Lung microvascular endothelial cell (primary cell): ENCODE results near the gene SAMD8. TPM values are rescaled to one million over a fixed set of nuclear protein-coding genes. Genes with fewer than 3 reads are reported as not detected.

Experiments used
- DNase-seq, 2 donors: peaks; one replicate each; pipeline versions ENCODE4 v3.0.0 to v3.0.0-alpha.2; 2010; ENCODE audit warnings: low read depth in 2 of 2
- total RNA-seq: library from RNA; depleted of rRNA; stranded (reverse); fragments of >200 nt; gene quantifications from 2 replicates; pipeline ENCODE4 v1.2.1, GENCODE V29; 2014

The SAMD8 gene
- total RNA-seq, 1 donor from 2014 or later, result 25.8 TPM

DNA sequence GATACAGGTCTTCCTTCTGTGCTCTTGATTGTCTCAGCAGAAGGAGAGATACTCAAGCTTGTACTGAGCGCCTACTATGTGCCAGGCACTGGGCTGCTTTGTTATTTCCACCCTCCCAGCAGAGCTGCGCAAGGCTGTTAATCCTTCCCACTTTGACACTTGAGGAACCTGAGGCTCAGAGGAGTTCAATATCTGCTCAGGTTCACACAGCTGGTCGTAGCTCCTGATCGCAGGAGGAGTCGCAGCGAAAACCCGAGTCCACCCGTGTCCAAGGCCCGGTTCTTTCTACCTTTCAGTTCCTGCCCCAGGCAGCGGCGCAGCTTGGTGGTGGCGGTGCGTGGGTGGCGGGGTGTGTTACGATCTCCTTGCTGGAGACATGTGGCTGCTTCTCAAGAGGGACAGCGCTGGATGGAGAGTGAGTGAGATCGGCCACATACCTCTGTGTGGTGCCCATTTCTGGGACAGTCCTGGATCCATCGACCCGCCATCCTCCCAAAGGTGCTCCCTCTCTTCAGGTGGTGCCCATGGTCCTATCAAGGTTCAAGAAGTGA is 26.5 kb upstream of the SAMD8 start:
- DNase-seq, result no peak

DNA sequence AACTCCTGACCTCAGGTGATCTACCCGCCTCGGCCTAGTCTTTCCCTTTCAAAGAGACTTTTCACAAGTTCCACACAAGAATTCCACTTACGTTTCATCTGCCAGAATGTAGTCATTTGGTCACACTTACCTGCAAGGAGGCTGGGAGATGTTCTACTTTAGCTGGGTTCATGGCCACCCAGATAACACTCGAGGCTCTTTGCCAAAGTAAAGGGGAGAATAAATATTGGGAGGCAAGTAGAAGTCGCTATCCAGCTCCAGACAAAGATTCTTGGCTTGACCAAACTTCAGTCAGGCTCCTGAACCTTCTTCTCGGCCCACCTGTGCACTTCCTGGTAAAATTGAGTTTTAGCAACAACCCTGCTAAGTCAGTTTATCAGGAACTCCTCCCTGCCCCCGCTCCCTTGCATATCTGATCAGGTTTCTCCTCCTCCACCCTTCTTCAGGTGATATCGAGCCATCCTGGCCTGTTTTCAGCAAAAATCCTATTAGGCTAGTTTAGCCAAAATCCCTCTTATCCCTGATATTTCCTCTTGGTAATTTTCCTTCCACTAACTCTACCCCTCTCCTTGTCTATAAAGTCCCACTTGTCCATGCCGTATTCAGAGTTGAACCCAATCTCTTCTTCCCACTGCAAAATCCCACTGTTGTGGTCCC is 25.1 kb upstream of the SAMD8 start:
- no peak for DNase-seq

DNA sequence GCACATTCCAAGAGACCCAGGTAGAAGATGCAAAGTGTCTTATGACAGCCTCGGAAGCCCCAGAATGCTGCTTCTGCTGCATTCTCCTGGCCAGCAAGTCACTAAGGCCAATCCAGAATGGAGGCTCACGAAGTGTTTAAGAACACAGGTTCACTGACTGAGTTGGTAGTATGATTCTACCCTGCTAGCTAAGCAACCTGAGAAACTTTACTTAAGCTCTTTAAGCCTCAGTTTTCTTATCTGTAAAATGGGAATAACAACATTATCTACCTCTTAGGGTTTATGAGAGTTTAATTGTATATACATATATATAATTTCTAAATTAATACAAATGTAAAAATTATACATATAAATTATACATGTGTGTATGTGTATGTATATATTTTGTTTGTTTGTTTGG is 22.8 kb upstream of the SAMD8 start:
- no peak for DNase-seq

DNA sequence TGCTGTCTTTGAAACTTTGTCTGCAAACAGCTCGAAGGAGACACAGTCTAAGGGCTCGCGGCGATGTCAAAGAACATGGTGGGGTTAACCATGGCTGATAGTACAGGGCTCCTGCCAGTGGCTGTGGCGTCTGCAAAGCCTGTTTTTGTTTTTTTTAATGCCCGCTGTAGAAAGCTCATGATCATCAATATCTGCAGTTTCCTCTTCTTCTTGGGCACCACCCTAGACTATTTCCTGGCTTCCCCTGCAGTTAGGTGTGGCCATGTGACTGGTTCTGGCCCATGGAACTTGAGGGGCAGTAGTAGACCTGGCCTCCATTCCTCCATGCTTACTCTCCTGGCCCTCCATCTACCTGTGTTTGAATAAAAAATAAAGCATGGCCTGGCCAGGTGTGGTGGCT is 21.8 kb upstream of the SAMD8 start:
- DNase-seq, result no peak

DNA sequence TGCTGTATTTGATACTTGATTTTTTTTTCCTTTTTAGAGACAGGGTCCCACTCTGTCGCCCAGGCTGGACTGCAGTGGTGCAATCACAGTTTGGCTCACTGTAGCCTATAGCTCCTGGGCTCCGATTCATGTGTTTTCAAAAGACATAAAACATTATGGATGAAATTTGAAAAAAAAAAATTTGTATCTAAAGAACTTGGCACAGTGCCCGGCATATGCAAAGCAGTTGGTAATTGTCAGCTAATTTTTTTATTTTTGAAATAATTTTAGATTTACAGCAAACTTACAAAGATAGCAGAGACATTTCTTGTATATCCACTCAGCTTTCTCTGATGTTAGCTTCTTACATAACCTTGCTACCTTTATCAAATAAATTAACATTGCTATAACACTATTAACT is 20.3 kb upstream of the SAMD8 start:
- no peak for DNase-seq

DNA sequence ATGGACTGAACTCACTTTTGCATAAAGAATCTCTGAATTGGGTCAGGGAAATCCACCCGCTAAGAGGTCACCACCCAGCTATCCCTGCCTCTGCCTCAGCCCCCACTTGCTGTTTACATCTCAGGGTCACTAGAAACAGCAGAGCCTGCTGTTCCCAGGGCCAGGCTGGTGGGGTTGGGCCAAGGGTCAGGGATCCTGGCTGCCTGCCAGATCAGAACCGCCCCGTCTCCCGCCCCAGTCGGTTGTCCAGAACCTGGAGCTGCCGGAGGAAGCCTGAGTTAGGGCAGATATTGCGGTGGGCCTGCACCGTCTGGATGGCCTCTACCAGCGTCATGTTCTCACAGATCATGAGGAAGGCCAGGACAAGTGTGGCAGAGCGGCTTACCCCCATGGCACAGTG is 17.0 kb upstream of the SAMD8 start:
- DNase-seq, result no peak

DNA sequence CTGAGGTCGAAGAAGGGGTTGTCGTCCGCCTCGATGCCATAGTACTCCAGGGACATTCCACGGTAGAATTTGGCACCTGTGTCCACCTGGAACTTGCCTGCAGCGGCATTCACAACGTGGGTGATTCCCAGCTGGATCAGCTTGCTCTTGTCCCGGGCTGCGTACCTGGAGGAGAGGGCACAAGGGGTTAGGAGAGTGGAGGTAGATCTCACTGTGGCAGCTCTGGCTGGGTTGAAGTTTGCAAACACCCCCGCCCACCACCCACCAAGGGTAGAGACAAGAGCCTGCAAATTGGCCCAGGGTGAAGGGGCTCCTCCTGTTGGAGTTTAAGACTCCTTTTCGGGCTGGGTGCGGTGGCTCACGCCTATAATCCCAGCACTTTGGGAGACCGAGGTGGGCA is 15.8 kb upstream of the SAMD8 start:
- DNase-seq, result no peak

DNA sequence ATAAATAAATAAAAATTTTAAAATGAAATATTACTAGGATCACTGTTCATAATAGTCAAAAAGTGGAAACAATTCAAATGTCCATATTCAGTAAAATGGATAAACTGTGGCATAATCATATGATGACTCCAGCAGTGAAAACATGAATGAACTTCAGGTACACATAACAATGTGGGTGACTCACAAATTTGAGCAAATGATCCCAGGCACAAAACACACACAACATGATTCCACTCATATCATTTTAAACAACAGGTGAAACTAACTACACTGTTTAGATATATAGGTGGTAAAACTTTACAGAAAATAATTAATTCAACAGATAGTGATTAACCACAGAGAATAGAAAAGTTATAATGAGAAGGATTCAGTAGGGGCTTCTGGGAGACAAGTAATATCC is 14.7 kb upstream of the SAMD8 start:
- DNase-seq, result no peak

DNA sequence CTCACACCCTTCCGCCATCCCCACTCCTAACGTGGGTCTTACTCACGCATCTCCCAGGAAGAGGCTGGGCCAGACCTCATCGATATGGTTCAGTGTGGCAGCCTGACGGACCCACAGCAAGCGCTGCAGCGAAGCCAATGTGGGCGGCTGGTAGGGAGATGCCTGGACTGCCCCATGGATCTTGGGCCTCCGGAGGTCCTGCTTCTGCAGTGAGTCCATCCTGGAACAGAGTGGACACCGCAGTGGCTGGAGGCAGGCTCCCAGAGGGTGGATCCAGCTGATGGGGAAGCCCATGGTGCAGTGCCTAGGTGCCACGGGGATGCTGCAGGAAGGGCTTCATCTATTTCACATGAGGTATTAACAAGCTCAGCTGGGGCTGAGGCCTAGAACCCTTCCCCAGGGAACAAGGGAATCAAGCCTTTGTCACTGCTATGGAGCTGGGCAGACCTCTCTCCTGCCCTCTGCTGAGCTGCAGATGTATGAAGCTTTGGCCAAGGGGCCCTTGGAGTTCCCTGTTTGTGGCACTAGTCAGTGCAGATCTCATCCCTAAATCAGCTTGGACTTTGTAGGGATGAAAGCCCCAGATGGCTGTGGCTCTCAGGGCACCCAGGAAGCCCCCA is 13.7 kb upstream of the SAMD8 start:
- peak; percentile 17 to 19 for DNase-seq

DNA sequence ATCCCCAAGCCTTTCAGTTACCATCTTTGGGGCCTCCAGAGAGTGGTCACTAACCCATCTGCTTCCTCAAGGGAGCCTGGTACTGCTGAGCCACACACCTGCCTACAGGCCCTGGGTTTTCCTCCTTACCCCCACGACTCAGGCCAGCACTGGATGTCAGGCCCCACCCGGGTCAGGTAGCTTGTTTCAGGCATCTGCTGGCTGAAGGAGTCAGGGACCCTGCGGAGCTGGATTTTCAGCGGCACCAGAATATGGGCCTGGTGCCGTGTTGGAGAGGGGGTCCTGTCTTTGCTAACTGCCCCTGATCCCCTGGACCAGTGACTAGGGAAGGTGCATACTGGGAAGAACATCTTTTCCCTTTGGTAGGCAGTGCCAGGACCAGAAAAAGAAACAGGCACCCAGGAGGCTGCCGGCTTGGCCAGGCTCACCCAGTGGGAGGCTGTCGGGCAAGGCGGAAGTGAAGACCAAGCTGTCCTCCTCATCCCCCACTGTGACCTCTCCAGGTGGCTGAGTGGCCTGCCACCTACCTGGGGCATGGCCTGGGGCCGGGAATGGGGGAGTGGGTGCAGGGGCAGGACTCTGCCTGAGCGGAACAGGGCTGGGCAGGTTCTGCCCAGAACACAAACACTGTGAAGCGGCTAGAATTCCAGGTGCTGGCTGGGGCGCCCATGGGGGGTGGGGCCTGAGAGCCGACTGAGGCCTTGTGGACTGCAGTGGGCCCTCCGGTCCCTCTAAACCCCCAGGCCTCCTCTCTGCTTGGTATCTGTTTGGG is 12.4 kb upstream of the SAMD8 start:
- DNase-seq, result no peak

DNA sequence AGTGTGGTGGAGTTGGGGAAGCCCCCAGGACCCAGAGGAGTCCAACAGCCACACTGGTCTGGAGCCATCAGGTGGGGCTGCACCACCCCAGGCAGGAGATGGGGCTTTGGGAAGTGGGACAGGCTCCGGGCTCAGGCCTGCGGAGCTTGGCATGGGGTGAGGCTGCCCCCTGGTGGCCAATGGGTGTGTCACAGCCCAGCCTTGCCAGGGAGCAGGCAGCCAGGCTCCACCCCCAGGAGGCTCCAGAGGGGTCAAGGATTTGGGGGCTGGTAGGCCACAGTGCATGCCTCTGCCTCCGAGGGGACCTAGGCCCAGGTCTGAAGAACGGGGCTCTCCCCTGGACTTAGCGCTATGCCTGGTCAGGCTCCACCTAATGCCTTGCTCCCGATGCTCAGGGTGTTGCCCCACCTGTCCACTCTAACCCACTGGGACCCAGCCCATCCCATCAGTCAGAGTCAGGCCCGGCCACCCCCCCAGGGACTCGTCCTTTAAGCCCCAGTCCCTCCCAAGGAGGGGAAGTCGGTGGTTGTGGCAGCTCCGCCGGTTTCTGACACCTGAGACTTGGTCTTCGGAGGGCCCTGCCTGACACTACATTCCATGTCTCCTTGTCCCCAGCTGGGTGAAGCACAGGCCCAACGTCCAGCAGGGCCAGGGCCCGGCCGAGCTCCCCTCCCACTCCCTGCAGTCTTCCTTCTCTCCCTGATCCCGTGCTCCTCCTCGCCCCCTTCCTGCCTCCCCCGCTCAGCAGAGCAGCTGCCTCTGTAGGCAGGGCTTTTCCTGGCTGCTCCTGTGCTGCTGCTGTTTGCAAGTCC is 11.3 kb upstream of the SAMD8 start:
- DNase-seq, result peak; percentile 67 to 79

DNA sequence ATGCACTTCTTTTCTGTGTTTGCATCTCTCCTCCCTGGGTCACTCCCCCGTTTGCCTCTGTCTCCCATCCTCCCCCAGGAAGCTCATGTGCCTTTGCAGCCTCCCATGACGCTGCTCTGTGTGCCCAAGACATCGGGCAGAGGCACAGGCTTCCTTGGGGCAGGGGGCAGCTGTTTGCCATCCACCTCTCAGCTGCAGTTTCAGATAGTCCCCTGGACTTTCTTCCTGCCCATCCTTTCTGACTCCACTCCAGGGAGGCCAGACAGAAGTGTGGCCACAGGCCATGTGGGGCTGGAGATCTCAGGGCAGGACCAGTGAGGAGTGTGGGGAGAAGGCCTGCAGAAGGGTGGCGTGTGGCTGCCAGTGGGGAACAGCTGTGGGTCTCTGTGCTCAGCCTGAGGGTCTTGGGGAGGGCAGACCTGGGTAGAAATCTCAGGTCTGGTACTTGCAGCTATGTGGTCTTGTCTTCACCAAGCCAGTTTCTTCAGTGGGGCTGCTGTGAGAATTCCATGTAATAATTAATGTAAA is 10.6 kb upstream of the SAMD8 start:
- DNase-seq, result no peak

DNA sequence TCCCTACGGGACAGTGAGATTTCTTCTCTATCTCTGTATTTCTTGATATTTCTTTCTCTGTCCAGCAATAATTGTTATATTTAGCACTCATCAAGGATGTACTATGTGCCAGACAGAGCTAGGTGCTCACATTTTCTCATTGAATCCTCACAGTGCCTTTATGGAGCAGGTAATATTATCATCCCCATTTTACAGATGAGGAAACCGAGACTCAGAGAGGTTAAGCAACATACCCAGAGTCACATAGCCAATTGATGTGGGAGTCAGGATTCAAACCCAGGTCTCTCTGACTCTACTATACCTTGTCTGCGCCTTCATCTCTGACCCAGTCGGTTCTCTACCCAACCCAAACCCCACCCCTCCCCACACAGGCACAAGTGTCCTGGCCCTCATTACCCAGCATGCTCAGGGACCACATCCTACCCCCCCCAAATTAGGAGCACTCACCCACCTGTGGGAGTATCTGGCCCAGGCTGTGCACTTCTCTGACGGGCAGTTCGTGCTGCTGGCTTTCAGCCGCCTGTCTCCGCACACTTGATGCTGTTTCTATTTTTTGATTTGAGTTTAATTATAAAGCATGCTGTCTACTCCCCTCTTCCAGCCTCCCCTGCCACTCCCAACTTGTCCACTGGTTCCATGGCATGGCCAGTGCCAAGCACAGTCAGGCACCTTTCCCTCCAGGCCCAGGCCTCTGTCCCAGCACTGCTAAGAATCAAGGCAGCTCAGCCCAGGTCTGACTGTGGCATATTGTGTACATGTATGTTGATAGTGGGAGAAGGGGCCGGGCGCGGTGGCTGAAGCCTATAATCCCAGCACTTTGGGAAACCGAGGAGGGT is 9.8 kb upstream of the SAMD8 start:
- DNase-seq, result no peak

DNA sequence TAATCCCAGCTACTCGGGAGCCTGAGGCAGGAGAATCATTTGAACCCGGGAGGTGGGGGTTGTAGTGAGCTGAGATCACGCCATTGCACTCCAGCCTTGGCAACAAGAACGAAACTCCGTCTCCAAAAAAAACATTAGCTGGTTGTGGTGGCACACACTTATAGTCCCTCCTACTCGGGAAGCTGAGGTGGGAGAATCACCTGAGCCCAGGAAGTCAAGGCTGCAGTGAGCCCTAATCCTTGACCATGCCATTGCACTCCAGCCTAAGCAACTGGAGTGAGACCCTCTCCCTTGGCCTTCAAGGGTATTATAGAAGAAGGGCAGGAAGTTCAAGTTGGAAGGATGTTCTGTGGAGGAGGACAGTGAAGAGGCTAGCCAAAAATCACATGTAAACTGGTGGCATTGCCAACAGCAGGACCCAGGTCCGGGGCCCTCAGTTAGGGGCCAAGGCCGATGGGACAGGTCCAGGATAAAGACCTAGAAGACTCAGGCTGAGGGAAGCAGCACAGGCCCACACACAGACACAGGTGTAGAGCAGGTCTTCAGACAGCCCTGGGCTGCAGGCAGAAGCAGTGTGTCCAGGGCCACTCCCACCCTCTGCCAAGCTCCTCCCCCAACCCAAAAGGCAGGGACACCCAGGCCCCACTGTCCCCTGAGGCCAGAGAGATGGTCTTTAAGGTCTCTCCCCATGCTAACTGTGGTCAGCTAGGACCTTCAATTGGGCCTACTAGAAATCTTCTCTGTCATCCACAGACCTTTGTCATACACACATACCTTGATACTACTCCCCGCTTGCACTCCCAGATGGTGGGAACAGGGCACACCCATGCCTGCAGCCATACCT is 8.4 kb upstream of the SAMD8 start:
- no peak for DNase-seq

DNA sequence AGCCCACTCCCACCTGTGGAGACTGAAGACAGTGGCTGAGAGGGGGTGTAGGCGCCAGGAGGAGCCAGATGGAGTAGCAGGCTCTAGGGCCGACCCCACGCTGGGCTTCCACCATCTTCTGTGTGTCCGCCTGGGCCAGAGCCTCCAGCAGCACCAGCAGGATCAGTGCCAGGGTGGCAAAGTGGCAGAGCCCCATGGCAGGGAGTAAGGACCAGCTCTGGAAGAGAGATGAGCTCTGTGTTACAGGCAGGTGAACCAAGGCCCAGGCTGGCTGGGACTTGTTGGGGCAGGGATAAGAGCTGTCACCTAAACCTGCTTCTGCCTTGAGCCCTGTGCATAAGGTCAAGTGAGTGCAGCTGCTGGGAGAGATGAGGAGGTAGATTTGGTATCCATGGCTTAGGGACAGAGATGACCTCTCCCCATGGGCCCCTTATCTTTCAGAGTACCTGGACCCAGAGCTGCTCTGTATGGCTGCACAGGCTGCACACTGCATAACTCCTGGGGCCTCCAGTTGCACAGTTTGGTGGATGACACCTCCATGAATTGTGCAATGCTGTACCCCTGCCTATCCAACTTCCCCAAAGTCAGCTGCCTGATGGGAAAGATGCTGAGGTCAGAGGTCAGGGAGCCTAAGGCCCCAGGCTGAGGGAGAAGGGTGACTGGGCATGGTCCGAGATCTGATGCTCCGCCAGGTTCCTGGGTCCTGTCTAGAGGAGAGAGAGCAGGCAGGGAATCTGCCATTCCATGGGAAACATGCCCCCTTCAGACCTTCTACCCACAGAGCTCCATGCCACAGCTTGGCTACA is 7.4 kb upstream of the SAMD8 start:
- DNase-seq, result no peak

DNA sequence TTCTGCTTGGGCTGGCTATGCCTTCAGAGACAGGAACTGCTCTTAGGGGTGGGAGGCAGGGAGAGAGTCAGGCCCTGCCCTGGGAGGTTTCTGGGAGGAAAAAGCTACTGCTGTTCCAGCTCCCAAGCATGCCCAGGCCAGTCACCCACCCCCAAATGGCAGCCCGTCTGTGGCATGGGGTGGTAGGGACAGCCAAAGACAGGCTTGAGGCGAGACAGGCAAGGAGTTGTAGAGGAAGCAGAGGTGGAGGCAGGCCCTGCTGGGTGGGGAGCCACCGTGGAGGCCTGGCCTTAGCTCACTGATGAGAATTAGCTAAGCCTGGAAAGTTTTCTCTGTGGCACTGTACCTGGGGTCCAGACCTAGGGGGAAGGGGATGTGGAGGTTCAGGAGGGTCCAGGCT is 6.6 kb upstream of the SAMD8 start:
- no peak for DNase-seq

DNA sequence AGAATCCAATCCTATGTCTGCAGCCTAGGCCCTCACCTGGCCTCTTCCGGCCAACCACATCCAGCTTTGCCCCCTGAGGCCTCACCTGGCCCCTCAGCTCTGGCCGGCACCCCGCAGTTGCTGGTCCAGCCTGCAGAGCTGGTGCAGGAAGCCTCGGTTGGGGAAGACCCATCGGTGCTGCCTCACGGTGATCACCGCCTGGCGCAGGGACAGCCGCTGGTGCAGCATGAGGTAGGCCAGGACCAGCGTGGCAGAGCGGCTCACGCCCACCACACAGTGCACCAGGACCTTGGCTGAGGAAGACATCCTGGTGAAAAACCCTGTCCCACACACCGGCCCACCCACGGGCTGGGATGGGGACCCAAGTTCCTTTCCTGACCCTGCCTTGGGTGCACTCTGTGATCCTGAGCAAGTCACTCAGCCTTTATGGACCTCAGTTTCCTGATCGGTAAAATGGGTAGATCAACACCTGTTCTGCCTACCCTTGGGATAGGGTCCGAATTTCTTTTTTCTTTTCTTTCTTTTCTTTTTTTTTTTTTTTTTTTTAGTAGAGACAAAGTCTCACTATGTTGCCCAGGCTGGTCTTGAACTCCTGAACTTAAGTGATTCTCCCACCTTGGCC is 5.8 kb upstream of the SAMD8 start:
- DNase-seq, result no peak

DNA sequence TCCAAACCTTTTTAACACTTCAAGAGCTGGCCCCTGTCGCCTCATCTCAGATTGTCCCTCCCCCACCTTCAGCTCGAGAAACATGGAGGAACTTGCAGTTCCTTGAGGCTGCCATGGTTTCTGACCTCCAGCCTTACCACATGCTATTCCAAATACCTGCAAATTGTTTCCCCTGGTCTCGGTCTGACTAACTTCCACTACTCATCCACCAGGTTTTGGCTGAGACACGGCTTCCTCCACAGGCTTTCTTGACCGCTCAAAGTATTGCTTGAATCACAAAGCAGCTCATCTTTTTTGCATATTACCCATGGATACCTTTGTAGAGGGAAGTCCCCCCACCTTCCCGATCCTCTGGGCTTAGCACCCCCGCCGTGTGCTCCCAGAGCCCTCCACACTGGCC is 5.2 kb upstream of the SAMD8 start:
- no peak for DNase-seq
